ENCODE results near the gene METRN. TPM values are rescaled to one million over a fixed set of nuclear protein-coding genes. Genes with fewer than 3 reads are reported as not detected.

METRN gene
- total and polyA plus RNA-seq, 10 donors = 7.2 to 31.9 (median 14.6) TPM

GRCh38 chr16:707062-707538 is 7.8 kb upstream of the METRN start:
- H3K27me3 ChIP-seq (replicated peaks in 1 of 7) = peaks cover 8 to 100% (median 91%) of the 10 kb centered on the region in 7 donors
- TF ChIP-seq CTCF (IDR thresholded peaks at IDR 0.05 in 8 of 11, conservative IDR thresholded peaks at IDR 0.05 in 3 of 11) (no peak), POLR2A (IDR thresholded peaks at IDR 0.05) (no peak), POLR2AphosphoS5 (IDR thresholded peaks at IDR 0.05) (no peak)
- peaks cover 0 to 36% (median 16%) of the 10 kb centered on the region in 6 donors for H3K4me1 ChIP-seq
- no peaks in the 10 kb centered on the region for H3K9me3 ChIP-seq
- H3K36me3 ChIP-seq = no peaks in the 10 kb centered on the region
- no peak for DNase-seq
- no peak overlapping the region for H3K4me3 ChIP-seq
- intact Hi-C loops (cut with DNase I; ENCODE audit: low total_unique reads) = no loop called here
- WGBS, 5 donors = 44 to 52% (median 48%) methylated on average over 5 to 14 of the region's 14 CpGs
- H3K27ac ChIP-seq = no peak overlapping the region

- Histone ChIP-seq H3K36me3 (no peaks in the 10 kb centered on the region), H3K27ac (no peak overlapping the region), H3K4me1 (peaks cover 0 to 37% (median 16%) of the 10 kb centered on the region in 6 donors), H3K27me3 (replicated peaks in 1 of 7) (peaks cover 8 to 100% (median 81%) of the 10 kb centered on the region in 7 donors), H3K9me3 (no peaks in the 10 kb centered on the region), H3K4me3 (no peak overlapping the region)
- 51 to 59% (median 56%) methylated on average over 3 of the region's 3 CpGs for WGBS, 5 donors
- intact Hi-C loops (cut with DNase I; ENCODE audit: low total_unique reads) = no loop called here
- DNase-seq = no peak
- TF ChIP-seq POLR2AphosphoS5 (IDR thresholded peaks at IDR 0.05) = no peak
- no peak for TF ChIP-seq CTCF (IDR thresholded peaks at IDR 0.05 in 8 of 11, conservative IDR thresholded peaks at IDR 0.05 in 3 of 11)
- no peak for TF ChIP-seq POLR2A (IDR thresholded peaks at IDR 0.05)
Measured at GRCh38 chr16:708019-708418, 6.9 kb upstream of the METRN start.

- intact Hi-C loops (cut with DNase I; ENCODE audit: low total_unique reads) = no loop called here
- no peaks in the 10 kb centered on the region for H3K36me3 ChIP-seq
- DNase-seq = no peak
- H3K4me3 ChIP-seq = no peak overlapping the region
- 67 to 90% (median 80%) methylated on average over 3 to 4 of the region's 4 CpGs for WGBS, 5 donors
- H3K27ac ChIP-seq = no peak overlapping the region
- peaks cover 8 to 100% (median 72%) of the 10 kb centered on the region in 7 donors for H3K27me3 ChIP-seq (replicated peaks in 1 of 7)
- no peaks in the 10 kb centered on the region for H3K9me3 ChIP-seq
- TF ChIP-seq POLR2A (IDR thresholded peaks at IDR 0.05) (no peak), POLR2AphosphoS5 (IDR thresholded peaks at IDR 0.05) (no peak), CTCF (IDR thresholded peaks at IDR 0.05 in 8 of 11, conservative IDR thresholded peaks at IDR 0.05 in 3 of 11) (no peak)
- H3K4me1 ChIP-seq = peaks cover 0 to 42% (median 17%) of the 10 kb centered on the region in 6 donors
Measured at GRCh38 chr16:708959-709358, 6.0 kb upstream of the METRN start.

GRCh38 chr16:709566-710499 is 5.1 kb upstream of the METRN start:
- no peak overlapping the region for H3K4me3 ChIP-seq
- no peak for DNase-seq
- no peaks in the 10 kb centered on the region for H3K9me3 ChIP-seq
- 35 to 40% (median 38%) methylated on average over 22 to 30 of the region's 30 CpGs for WGBS, 5 donors
- intact Hi-C loops (cut with DNase I; ENCODE audit: low total_unique reads) = loop anchor here (5.0 kb wide), 1 partner anchor 77 kb away; the partner anchor contains the start of genes CHTF18 and RPUSD1
- TF ChIP-seq CTCF (IDR thresholded peaks at IDR 0.05 in 8 of 11, conservative IDR thresholded peaks at IDR 0.05 in 3 of 11) = no peak
- no peak for TF ChIP-seq POLR2AphosphoS5 (IDR thresholded peaks at IDR 0.05)
- no peak for TF ChIP-seq POLR2A (IDR thresholded peaks at IDR 0.05)
- H3K27me3 ChIP-seq (replicated peaks in 1 of 7) = peaks cover 8 to 100% (median 63%) of the 10 kb centered on the region in 7 donors
- no peak overlapping the region for H3K27ac ChIP-seq
- no peaks in the 10 kb centered on the region for H3K36me3 ChIP-seq
- H3K4me1 ChIP-seq = peaks cover 4 to 46% (median 26%) of the 10 kb centered on the region in 6 donors

Measured in spleen (tissue), 11 donors.